Colonic mucosa (tissue), 4 donors: Measurements from ENCODE around the gene R3HDM2. TPM values are rescaled to one million over a fixed set of nuclear protein-coding genes. Genes with fewer than 3 reads are reported as not detected.

Experiments used
- DNase-seq: peaks from one replicate; pipeline ENCODE4 v3.0.0-alpha.2; 2020
- H3K27ac ChIP-seq: fragments of 200-600 bp; one replicate; pipeline ENCODE4 v1.8.0; 2021
- H3K27me3 ChIP-seq: fragments of 200-600 bp; one replicate; pipeline ENCODE4 v1.8.0; 2021
- H3K36me3 ChIP-seq: fragments of 200-600 bp; one replicate; pipeline ENCODE4 v1.8.0; 2021
- H3K4me1 ChIP-seq: fragments of 200-600 bp; one replicate; pipeline ENCODE4 v1.8.0; 2021; ENCODE audit warnings: mild to moderate bottlenecking
- H3K4me3 ChIP-seq: fragments of 200-600 bp; one replicate; pipeline ENCODE4 v1.8.0; 2021
- H3K9ac ChIP-seq, 2 donors: one replicate each; pipeline ENCODE4 v1.7.0; 2013; ENCODE audit warnings: control low read depth in 2 of 2, low read depth in 2 of 2, low read length in 2 of 2
- H3K9me3 ChIP-seq: fragments of 200-600 bp; one replicate; pipeline ENCODE4 v1.8.0; 2021
- intact Hi-C: fragments of 100-400 bp; cut with DNase I; formaldehyde crosslinking; loops from one replicate; pipeline ENCODE4 v1.14.1; 2022
- total RNA-seq, 2 donors: library from RNA; stranded (reverse); fragmentation: NEBNext Ultra II Directional in 1 of 2; extraction: Animal tissue kit (Norgen Biotek cat#: 25700) in 1 of 2; gene quantifications; one replicate each; pipeline ENCODE4 v1.2.1, GENCODE V29; 2021
- TF ChIP-seq, protein P1 (sequence below): fragments of 200-600 bp; IDR thresholded peaks from one replicate; pipeline ENCODE4 v1.8.0; 2022; ENCODE audit warnings: antibody characterized with exemption, mild to moderate bottlenecking
- donor health status: healthy.
- donor health status: DM: no; HTN: no; CAD: no.
- donor health status: DM: no; HTN: no; CAD: no.

Gene R3HDM2
- total RNA-seq, 2 donors from 2014 or later, result 41.0 to 60.4 TPM

DNA sequence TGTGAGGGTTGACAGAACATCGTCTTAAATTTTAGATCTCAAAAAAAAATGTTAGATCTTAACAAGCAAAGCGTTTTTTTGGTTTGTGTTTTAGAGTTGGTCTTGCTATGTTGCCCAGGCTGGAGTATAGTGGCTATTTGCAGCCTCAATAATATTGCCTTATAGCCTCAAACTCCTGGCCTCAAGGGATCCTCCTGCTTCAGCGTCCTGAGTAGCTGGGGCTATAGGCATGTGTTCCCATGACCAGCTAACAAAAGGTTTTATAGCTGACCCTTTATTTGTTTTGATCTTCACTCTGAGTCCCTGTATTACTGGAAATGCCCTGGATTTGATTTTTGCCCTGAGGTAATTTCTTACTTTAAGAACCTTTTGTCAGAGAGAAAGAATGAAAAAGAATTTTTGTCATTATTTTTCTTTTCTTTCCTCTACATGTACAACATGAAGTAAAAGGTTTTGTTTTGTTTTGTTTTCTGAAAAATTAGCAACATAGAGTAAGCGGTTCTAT is 9.0 kb upstream of the R3HDM2 start:
- TF ChIP-seq, protein P1, sequence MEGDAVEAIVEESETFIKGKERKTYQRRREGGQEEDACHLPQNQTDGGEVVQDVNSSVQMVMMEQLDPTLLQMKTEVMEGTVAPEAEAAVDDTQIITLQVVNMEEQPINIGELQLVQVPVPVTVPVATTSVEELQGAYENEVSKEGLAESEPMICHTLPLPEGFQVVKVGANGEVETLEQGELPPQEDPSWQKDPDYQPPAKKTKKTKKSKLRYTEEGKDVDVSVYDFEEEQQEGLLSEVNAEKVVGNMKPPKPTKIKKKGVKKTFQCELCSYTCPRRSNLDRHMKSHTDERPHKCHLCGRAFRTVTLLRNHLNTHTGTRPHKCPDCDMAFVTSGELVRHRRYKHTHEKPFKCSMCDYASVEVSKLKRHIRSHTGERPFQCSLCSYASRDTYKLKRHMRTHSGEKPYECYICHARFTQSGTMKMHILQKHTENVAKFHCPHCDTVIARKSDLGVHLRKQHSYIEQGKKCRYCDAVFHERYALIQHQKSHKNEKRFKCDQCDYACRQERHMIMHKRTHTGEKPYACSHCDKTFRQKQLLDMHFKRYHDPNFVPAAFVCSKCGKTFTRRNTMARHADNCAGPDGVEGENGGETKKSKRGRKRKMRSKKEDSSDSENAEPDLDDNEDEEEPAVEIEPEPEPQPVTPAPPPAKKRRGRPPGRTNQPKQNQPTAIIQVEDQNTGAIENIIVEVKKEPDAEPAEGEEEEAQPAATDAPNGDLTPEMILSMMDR, result no peak
- no peaks in the 10 kb centered on the region for H3K9me3 ChIP-seq
- H3K4me1 ChIP-seq, result no peaks in the 10 kb centered on the region
- intact Hi-C loops, result no loop called here
- no peak overlapping the region for H3K27ac ChIP-seq
- DNase-seq, result no peak
- no peaks in the 10 kb centered on the region for H3K36me3 ChIP-seq
- H3K27me3 ChIP-seq, result no peaks in the 10 kb centered on the region
- no peak overlapping the region for H3K9ac ChIP-seq
- no peak overlapping the region for H3K4me3 ChIP-seq

DNA sequence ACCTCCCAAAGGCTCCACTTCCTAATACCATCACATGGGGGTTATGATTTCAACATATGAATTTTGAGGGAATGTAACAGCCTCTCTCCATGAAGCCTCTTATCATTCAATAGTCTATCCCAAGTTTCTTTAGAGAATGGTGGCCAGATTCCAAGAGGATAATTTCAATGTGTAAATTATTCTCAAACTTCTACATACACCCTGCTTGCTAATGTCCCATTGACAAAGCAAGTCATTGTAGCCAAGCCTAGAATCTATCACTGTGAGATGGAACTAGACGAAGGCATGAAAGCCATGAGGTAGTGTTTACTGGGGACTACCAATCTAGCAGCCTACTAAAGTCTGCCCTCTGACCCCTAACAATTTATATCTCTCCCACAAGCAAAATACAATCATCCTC is 7.6 kb upstream of the R3HDM2 start:
- intact Hi-C loops, result no loop called here
- no peak for DNase-seq
- no peaks in the 10 kb centered on the region for H3K4me1 ChIP-seq
- no peaks in the 10 kb centered on the region for H3K27me3 ChIP-seq
- no peaks in the 10 kb centered on the region for H3K9me3 ChIP-seq
- H3K36me3 ChIP-seq, result no peaks in the 10 kb centered on the region
- TF ChIP-seq, protein P1, result no peak
- no peak overlapping the region for H3K9ac ChIP-seq
- H3K27ac ChIP-seq, result no peak overlapping the region
- no peak overlapping the region for H3K4me3 ChIP-seq

DNA sequence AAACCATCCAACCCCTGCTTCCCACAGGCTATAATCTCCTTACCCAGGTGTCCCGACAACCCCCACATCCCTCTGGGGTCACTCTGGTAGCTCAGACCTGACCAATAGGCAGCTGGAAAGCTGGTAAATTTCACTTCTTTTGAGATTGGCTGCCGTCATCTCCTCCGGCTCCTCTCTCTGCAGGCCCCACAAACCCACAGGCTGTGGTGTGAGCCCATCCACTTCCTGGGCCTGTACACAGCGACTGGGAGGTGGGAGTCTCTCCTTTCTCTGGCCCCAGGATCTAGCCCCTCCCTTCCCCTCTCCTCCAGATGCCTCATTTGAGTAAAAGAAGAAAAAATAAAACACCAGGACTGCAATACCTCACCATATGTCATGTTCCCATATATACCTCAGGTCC is 4.5 kb upstream of the R3HDM2 start:
- no peaks in the 10 kb centered on the region for H3K27me3 ChIP-seq
- H3K4me1 ChIP-seq, result no peaks in the 10 kb centered on the region
- H3K27ac ChIP-seq, result no peak overlapping the region
- intact Hi-C loops, result no loop called here
- no peak for DNase-seq
- TF ChIP-seq, protein P1, result no peak
- no peaks in the 10 kb centered on the region for H3K36me3 ChIP-seq
- no peak overlapping the region for H3K9ac ChIP-seq
- no peaks in the 10 kb centered on the region for H3K9me3 ChIP-seq
- H3K4me3 ChIP-seq, result no peak overlapping the region

DNA sequence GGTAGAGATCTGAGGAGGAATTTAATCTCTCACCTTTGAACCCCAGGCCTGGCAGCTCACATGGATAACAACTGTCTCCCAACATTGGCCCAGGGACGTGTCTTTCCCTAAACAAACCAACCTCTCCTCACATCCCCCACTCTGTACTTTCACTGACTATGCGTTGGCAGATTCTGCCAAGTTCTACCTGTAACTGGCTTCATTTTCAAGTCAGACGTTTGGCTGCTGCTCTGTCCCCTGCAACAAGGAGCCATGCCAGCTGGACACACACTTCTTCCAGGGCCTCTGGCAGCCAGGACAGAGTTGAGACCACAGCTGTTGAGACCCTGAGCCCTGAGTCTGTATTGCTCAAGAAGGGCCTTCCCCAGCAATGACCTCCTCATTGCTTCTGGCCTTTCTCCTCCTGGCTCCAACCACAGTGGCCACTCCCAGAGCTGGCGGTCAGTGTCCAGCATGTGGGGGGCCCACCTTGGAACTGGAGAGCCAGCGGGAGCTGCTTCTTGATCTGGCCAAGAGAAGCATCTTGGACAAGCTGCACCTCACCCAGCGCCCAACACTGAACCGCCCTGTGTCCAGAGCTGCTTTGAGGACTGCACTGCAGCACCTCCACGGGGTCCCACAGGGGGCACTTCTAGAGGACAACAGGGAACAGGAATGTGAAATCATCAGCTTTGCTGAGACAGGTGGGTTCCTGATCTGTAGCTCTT is 3.8 kb upstream of the R3HDM2 start, which contains the start of gene INHBC:
TSS of gene INHBC (plus strand) at position 268 of the 707 bp plus-strand sequence. CDS start at position 371, 103 bp downstream.
- Histone ChIP-seq H3K36me3 (no peaks in the 10 kb centered on the region), H3K4me3 (no peak within 1 kb of the TSS), H3K4me1 (no peaks in the 10 kb centered on the region), H3K9me3 (no peaks in the 10 kb centered on the region), H3K9ac (no peak within 1 kb of the TSS), H3K27ac (no peak within 1 kb of the TSS), H3K27me3 (no peaks in the 10 kb centered on the region)
- no peak for DNase-seq
- intact Hi-C loops, result no loop called here
- TF ChIP-seq, protein P1, result no peak

DNA sequence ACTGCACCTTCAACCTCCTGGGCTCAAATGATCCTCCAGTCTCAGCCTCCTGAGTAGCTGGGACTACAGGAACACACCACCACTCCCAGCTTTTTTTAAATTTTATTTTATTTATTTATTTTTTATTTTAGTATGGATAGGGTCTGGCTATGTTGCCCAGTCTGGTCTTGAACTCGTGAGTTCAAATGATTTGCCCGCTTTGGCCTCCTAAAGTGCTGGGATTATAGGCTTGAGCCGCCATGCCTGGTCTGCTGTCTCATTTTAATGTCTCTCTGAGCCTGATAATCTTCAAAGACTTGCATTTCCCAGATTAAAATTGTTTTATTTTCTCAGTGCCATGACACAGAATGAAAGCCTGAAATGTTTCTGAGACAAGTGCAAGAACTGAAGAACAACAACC is 2.5 kb upstream of the R3HDM2 start:
- intact Hi-C loops, result no loop called here
- Histone ChIP-seq H3K9ac (no peak overlapping the region), H3K4me3 (no peak overlapping the region), H3K9me3 (no peaks in the 10 kb centered on the region), H3K36me3 (no peaks in the 10 kb centered on the region), H3K27ac (no peak overlapping the region), H3K4me1 (no peaks in the 10 kb centered on the region), H3K27me3 (no peaks in the 10 kb centered on the region)
- TF ChIP-seq, protein P1, result no peak
- DNase-seq, result no peak
